Measurements from ENCODE around the gene EIF4A3.

DNA sequence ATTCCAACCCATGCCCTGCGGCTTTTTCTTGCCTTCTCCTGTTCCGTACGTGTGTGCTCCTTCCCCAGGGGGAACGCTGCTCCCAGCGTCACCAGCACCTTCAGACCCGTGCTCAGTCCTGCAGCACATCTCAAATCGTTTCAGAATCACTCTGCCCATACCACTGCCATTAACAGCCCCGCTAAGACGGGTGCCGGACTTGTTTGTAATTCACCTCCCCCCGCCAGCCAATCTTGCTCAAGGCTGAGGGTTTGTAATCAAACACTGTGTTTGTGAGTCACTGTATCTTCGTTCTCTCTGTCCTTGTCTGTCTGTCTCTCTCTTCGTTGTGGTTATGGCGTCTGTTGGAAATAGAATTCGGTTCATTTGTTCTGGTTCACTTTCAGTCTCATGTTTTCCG, 40.2 kb upstream of the EIF4A3 start:
- TF ChIP-seq, protein P1, sequence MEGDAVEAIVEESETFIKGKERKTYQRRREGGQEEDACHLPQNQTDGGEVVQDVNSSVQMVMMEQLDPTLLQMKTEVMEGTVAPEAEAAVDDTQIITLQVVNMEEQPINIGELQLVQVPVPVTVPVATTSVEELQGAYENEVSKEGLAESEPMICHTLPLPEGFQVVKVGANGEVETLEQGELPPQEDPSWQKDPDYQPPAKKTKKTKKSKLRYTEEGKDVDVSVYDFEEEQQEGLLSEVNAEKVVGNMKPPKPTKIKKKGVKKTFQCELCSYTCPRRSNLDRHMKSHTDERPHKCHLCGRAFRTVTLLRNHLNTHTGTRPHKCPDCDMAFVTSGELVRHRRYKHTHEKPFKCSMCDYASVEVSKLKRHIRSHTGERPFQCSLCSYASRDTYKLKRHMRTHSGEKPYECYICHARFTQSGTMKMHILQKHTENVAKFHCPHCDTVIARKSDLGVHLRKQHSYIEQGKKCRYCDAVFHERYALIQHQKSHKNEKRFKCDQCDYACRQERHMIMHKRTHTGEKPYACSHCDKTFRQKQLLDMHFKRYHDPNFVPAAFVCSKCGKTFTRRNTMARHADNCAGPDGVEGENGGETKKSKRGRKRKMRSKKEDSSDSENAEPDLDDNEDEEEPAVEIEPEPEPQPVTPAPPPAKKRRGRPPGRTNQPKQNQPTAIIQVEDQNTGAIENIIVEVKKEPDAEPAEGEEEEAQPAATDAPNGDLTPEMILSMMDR (IDR thresholded peaks at IDR 0.05) = no peak
- no peak for TF ChIP-seq POLR2A (IDR thresholded peaks at IDR 0.05)
